Left ventricle myocardium inferior (tissue), 1 donor: ENCODE measurements around the gene ESPN. TPM values are rescaled to one million over a fixed set of nuclear protein-coding genes. Genes with fewer than 3 reads are reported as not detected.

Experiments used
- DNase-seq: peaks from one replicate; pipeline ENCODE4 v3.0.0-alpha.2; 2020
- H3K27ac ChIP-seq: fragments of 200-600 bp; replicated peaks from 2 replicates; pipeline ENCODE4 v1.8.0; 2021
- H3K27me3 ChIP-seq: fragments of 200-600 bp; 2 replicates; pipeline ENCODE4 v1.8.0; 2021; ENCODE audit warnings: low read depth
- H3K36me3 ChIP-seq: fragments of 200-600 bp; 2 replicates; pipeline ENCODE4 v1.8.0; 2021
- H3K4me1 ChIP-seq: fragments of 200-600 bp; 2 replicates; pipeline ENCODE4 v1.8.0; 2021
- H3K4me3 ChIP-seq: fragments of 200-600 bp; 2 replicates; pipeline ENCODE4 v1.8.0; 2021; ENCODE audit warnings: mild to moderate bottlenecking, moderate library complexity
- H3K9me3 ChIP-seq: fragments of 200-600 bp; replicated peaks from 2 replicates; pipeline ENCODE4 v1.8.0; 2021
- CTCF ChIP-seq: fragments of 200-600 bp; IDR thresholded peaks from 2 replicates; pipeline ENCODE4 v1.8.0; 2021; ENCODE audit warnings: antibody characterized with exemption, mild to moderate bottlenecking, borderline replicate concordance
- intact Hi-C: fragments of 100-400 bp; cut with micrococcal nuclease; formaldehyde crosslinking; loops from one replicate; pipeline ENCODE4 v1.11.0; 2022
- total RNA-seq: library from RNA; stranded (reverse); fragmentation: NEBNext Ultra II Directional; extraction: Animal tissue kit (Norgen Biotek cat#: 25700); gene quantifications from one replicate; pipeline ENCODE4 v1.2.1, GENCODE V29; 2021
- donor health status: DM: no; HTN: yes; CAD: no; lungs with severe emphysema.

ESPN gene
- total RNA-seq, 1 donor from 2014 or later: 0.41 TPM

- Histone ChIP-seq H3K36me3 (no peaks in the 10 kb centered on the region), H3K4me1 (peaks cover 4% of the 10 kb centered on the region), H3K4me3 (no peak overlapping the region), H3K27ac (no peak overlapping the region), H3K27me3 (peaks cover 77% of the 10 kb centered on the region), H3K9me3 (no peaks in the 10 kb centered on the region)
- no peak for DNase-seq
- no peak for TF ChIP-seq CTCF
- intact Hi-C loops: no loop called here
These were observed 14.2 kb upstream of the ESPN start for GRCh38 chr1:6410248-6410893.

- no peak for TF ChIP-seq CTCF
- Histone ChIP-seq H3K27ac (no peak overlapping the region), H3K36me3 (no peaks in the 10 kb centered on the region), H3K27me3 (peaks cover 93% of the 10 kb centered on the region), H3K4me1 (peaks cover 4% of the 10 kb centered on the region), H3K9me3 (no peaks in the 10 kb centered on the region), H3K4me3 (no peak overlapping the region)
- intact Hi-C loops: no loop called here
- no peak for DNase-seq
These were observed 11.7 kb upstream of the ESPN start for GRCh38 chr1:6412896-6413295.

- Histone ChIP-seq H3K4me1 (peaks cover 15% of the 10 kb centered on the region), H3K36me3 (no peaks in the 10 kb centered on the region), H3K27ac (no peak overlapping the region), H3K27me3 (peaks cover 97% of the 10 kb centered on the region), H3K9me3 (no peaks in the 10 kb centered on the region), H3K4me3 (no peak overlapping the region)
- intact Hi-C loops: no loop called here
- no peak for DNase-seq
- TF ChIP-seq CTCF: peak; percentile 51
These were observed 10.1 kb upstream of the ESPN start for GRCh38 chr1:6414443-6414844.

- Histone ChIP-seq H3K27ac (no peak overlapping the region), H3K9me3 (no peaks in the 10 kb centered on the region), H3K27me3 (peaks cover 100% of the 10 kb centered on the region), H3K4me1 (peaks cover 21% of the 10 kb centered on the region), H3K36me3 (no peaks in the 10 kb centered on the region), H3K4me3 (no peak overlapping the region)
- TF ChIP-seq CTCF: no peak
- intact Hi-C loops: no loop called here
- no peak for DNase-seq
These were observed 9.5 kb upstream of the ESPN start for GRCh38 chr1:6414881-6415626.

- no peak for TF ChIP-seq CTCF
- H3K36me3 ChIP-seq: no peaks in the 10 kb centered on the region
- H3K27ac ChIP-seq: no peak overlapping the region
- peaks cover 100% of the 10 kb centered on the region for H3K27me3 ChIP-seq
- no peak overlapping the region for H3K4me3 ChIP-seq
- H3K4me1 ChIP-seq: peaks cover 30% of the 10 kb centered on the region
- intact Hi-C loops: no loop called here
- no peaks in the 10 kb centered on the region for H3K9me3 ChIP-seq
- no peak for DNase-seq
These were observed 8.3 kb upstream of the ESPN start for GRCh38 chr1:6416295-6416656.
